HG03571 (cell line): ENCODE data around the gene RNU1-4.
"Not testable (repeated sequence)": the region's sequence is repeated elsewhere in the genome, so short reads cannot be mapped to it uniquely, and the experiment has no call there.

Experiments
- ATAC-seq: cut with Tn5 transposase; IDR thresholded peaks from one replicate; pipeline ENCODE4 v1.9.1; 2021; ENCODE audit not compliant: unreplicated experiment

The RNU1-4 gene

GRCh38 chr1:16740047-16740964, at the start of gene RNU1-4:
Gene RNU1-4 (plus strand): TSS chr1:16740516.
- ATAC-seq = peak; percentile 90

GRCh38 chr1:16690971-16691682, 49.2 kb upstream of the RNU1-4 start:
- not testable (repeated sequence) for ATAC-seq

- ATAC-seq = not testable (repeated sequence)
Measured at GRCh38 chr1:16692283-16692682, 48.0 kb upstream of the RNU1-4 start.

- ATAC-seq = not testable (repeated sequence)
Measured at GRCh38 chr1:16692717-16693448, 47.4 kb upstream of the RNU1-4 start.

GRCh38 chr1:16693449-16694307, 46.6 kb upstream of the RNU1-4 start:
- not testable (repeated sequence) for ATAC-seq

GRCh38 chr1:16694308-16694702, 46.0 kb upstream of the RNU1-4 start:
- ATAC-seq = not testable (repeated sequence)

- ATAC-seq = not testable (repeated sequence)
Measured at GRCh38 chr1:16696507-16697150, 43.7 kb upstream of the RNU1-4 start.

GRCh38 chr1:16697152-16697551, 43.2 kb upstream of the RNU1-4 start:
- not testable (repeated sequence) for ATAC-seq

- not testable (repeated sequence) for ATAC-seq
Measured at GRCh38 chr1:16699440-16699839, 40.9 kb upstream of the RNU1-4 start.

GRCh38 chr1:16700138-16700895, 40.0 kb upstream of the RNU1-4 start:
- not testable (repeated sequence) for ATAC-seq

GRCh38 chr1:16701189-16701588, 39.1 kb upstream of the RNU1-4 start:
- not testable (repeated sequence) for ATAC-seq

GRCh38 chr1:16702280-16702679, 38.0 kb upstream of the RNU1-4 start:
- not testable (repeated sequence) for ATAC-seq

GRCh38 chr1:16703141-16703540, 37.2 kb upstream of the RNU1-4 start:
- not testable (repeated sequence) for ATAC-seq

GRCh38 chr1:16703602-16704001, 36.7 kb upstream of the RNU1-4 start:
- ATAC-seq = not testable (repeated sequence)

- ATAC-seq = not testable (repeated sequence)
Measured at GRCh38 chr1:16704076-16704475, 36.2 kb upstream of the RNU1-4 start.

GRCh38 chr1:16704502-16705100, 35.7 kb upstream of the RNU1-4 start:
- not testable (repeated sequence) for ATAC-seq

GRCh38 chr1:16706302-16706701, 34.0 kb upstream of the RNU1-4 start:
- ATAC-seq = not testable (repeated sequence)
